Sciatic nerve (tissue), 2 donors: ENCODE data around the gene FBXO48. TPM values are rescaled to one million over a fixed set of nuclear protein-coding genes. Genes with fewer than 3 reads are reported as not detected.
A peak's percentile ranks its signal among the peaks of the same experiment; 100 is the strongest.
"Not testable (repeated sequence)": the region's sequence is repeated elsewhere in the genome, so short reads cannot be mapped to it uniquely, and the experiment has no call there.

Source experiments
- ATAC-seq: fragments of 200-7000 bp; cut with Tn5 transposase; one replicate; pipeline ENCODE4 v1.9.1; 2020; ENCODE audit warnings: mild to moderate bottlenecking, moderate library complexity
- DNase-seq: peaks from one replicate; pipeline ENCODE4 v3.0.0-alpha.2; 2020; ENCODE audit warnings: low spot score
- intact Hi-C: fragments of 100-400 bp; cut with DNase I; formaldehyde crosslinking; loops from one replicate; pipeline ENCODE4 v1.14.2; 2022
- total RNA-seq: library from RNA; stranded (reverse); fragmentation: NEBNext Ultra II Directional; extraction: Animal tissue kit (Norgen Biotek cat#: 25700); gene quantifications from one replicate; pipeline ENCODE4 v1.2.1, GENCODE V29; 2021
- donor health status: DM: no; HTN: no; CAD: no.
- donor health status: DM: no; HTN: no; CAD: no.

The FBXO48 gene, protein sequence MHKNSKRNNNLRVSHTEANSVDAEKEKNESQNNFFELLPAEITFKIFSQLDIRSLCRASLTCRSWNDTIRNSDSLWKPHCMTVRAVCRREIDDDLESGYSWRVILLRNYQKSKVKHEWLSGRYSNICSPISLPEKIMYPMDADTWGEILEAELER
- 2.1 TPM for total RNA-seq

DNA sequence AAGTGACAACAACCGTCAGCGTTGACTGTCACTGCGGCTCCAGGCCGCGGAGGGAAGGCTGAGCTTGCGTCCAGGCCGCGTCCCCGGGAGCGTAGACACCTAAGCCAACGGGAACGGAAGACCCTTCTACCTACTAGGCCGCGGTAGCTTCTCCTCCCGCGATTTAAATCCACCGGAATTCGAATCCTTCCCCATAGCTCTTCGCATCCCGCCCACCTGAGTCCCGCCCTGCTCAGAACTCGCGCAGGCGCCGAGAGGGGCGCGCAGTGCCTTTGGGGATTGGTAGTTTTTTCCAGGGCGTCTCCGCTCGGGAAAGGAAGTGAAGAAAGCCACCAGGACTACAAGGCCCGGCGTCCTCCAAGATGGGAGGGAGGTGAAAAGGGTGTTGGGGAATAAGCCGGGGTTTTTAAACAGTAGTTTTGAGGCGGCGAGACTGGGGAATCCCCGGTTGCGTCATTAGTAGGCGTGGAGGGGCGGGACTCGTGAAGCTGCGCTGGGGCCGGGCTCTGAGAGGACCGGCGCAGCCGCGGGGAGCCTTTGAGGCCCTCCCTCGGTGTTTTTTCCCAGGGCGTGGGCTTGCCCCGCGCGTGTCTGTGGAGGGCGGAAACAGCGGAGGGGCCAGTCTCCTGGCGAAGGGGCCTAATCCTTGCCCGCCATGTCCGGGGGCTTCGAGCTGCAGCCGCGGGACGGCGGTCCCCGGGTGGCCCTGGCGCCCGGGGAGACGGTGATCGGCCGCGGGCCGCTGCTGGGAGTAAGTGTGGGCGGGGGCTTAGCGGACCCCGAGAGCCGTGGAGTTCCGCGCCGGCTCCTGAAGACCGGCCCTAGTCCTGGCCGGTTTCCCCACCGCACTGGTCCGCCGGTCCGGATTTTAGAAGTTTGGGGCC lies at the start of gene FBXO48, which contains the start of gene APLF:
Gene FBXO48 (minus strand): TSS at position 218 of the 884 bp plus-strand sequence. CDS start 2,149 bp downstream, outside the sequence.
Gene APLF (plus strand): TSS at position 509 of the 884 bp plus-strand sequence. CDS start 147 bp downstream, at position 656.
- peak; percentile 99 for DNase-seq
- peak; percentile 99 for ATAC-seq
- intact Hi-C loops, result no loop called here

DNA sequence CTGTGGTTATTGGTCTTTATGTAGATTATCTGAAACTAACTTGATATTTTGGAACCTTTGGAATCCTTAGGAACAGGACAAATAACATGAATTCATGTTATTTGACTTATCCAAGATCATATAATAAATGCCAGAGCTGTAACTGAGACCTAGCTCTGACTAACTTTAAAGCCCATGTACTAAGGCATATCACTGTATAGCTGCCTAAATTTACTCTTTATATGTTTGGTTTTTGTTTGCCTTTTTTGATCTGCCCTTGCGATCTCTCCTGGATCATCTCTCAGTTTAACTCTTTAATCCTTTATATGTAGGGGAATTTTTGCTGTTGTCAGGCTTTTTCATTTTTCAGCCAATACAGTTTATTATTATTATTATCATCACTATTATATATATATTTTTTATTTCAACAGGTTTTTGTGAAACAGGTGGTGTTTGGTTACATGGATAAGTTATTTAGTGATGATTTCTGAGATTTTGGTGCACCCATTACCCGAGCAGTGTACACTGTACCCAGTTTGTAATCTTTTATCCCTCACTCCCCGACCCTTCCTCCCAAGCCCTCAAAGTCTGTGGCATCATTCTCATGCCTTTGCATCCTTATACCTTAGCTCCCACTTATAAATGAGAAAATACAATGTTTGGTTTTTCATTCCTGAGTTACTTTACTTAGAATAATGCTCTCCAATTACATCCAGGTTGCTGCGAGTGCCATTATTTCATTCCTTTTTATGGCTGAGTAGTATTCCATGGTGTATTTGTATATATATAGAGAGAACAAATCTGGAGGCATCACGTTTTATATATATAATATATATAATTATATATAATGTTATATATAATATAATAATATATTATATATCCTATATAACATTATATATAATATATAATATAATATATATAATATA lies 49.2 kb upstream of the FBXO48 start:
- no peak for ATAC-seq
- DNase-seq, result no peak
- intact Hi-C loops, result no loop called here

DNA sequence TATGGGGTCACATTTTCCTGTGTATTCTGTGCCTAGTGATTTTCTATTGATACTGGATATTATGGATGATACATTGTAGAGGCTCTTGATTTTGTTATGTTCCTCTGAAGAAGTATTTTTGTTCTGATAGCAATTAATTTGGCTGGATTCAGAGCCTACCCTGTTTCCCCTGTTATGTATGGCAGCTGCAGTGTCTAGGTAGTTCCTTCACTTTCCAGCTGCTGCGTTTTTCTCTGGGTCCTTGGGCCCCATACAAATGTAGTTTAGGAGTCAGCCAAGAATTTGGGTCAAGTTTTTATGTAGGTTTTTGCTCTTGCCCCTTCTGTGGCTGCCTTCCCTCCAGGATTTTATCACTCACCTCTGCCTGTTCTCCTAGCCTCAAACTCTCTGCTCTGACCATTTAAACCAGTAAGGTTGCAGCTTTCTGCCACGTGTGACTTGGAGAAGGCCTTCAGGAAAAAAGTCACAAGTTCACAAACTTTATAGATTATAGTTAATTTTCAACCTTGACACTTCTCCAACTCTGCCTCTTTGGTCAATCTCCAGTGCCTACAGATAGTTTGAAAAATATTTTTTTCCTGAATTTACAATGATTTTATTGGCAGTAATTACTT lies 47.3 kb upstream of the FBXO48 start:
- DNase-seq, result no peak
- no peak for ATAC-seq
- intact Hi-C loops, result no loop called here

DNA sequence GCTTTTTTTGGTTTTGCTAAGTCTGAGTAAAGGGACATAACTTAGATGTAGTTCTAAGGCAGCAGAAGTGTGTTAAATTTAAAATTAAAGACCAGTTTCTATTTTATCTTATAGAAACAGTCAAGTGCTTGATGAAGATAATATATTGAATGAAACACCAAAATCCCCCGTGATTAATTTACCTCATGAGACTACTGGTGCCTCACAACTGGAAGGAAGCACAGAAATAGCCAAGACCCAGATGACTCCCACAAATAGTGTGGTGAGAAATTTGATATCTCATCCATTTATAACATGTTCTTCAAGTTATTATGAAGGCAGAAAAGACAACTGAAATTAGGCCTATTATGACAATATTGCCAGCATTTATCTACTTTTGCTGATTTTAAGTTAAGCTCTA lies 45.9 kb upstream of the FBXO48 start:
- no peak for ATAC-seq
- intact Hi-C loops, result no loop called here

DNA sequence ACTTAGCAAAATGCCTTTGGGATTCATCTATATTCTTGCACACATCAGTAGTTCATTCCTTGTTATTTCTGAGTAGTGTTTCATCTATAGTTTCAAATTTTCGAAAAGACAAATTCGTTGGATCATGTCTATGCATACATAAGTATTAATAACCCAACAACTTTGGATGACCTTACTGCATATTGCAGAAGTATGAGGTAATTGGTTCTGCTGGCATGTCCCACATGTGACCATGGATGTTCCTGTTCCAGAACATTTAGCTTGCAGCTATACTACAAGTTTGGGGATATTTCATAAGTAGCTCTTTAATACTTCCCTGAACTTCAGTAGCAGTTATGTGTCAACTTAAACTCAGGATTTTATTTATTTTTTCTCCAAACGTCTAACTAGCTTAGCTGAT lies 45.2 kb upstream of the FBXO48 start:
- no peak for ATAC-seq
- no peak for DNase-seq
- intact Hi-C loops, result no loop called here

More for the DNA sequence above, 45.9 kb upstream of the FBXO48 start:
- no peak for DNase-seq

DNA sequence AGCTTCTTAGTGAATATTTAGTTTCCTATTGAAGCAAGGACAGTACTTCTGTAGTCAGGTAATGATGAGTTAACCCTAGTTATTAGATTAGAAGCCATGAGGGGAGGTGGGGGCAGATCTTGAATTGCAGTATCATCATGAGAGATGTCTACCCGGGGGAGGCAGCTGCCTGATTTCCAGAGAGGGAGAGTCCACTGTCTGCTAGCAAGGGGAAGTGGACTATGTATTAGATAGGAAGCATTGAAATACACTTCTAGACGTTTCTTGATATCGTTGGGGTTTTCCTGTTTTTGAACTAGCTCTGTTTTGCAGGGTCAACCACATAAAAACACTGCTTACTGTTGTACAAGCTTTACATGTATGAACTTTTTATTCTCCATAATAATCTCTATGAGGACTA lies 39.1 kb upstream of the FBXO48 start:
- DNase-seq, result no peak
- no peak for ATAC-seq
- intact Hi-C loops, result no loop called here

DNA sequence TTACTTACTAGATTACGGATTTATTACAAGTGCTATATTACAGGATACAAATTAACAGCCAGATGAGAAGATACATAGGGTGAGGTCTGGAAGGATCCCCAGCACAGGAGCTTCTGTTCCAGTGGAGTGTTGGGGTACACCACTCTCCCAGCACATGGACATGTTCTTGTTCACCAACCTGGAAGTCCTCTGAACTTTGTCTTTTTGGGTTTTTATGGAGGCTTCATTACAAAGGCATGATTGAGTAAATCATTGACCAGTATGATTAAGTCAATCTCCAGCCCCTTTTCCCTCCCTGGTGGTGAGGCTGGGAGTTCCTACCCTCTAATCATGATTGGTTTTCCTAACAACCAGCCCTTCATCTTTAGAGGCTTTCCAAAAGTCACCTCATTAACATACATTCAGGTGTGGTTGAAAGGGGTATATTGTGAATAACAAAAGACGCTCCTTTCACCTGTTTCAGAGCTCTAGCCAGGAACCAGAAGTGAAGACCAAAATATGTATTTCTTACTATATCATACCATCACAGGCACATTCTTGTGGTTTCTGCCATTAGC lies 38.6 kb upstream of the FBXO48 start:
- DNase-seq, result no peak
- ATAC-seq, result no peak
- intact Hi-C loops, result no loop called here

DNA sequence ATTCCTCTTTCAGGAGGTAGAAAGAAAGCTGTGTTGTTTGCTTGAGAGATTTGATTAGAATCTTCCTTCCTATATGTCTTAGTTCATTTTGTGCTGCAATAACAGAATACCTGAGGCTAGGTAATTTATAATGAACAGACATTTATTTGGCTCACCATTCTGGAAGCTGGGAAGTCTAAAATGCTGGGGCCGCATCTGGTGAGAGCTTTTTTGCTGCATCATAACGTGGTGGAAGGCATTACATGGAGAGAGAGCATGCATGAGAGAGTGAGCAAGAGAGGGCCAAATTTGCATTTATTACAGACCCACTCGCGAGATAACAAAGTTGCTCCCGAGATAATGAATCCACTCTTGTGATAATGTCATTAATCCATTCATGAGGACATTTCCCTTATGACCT lies 34.7 kb upstream of the FBXO48 start:
- intact Hi-C loops, result no loop called here
- no peak for DNase-seq
- ATAC-seq, result no peak

DNA sequence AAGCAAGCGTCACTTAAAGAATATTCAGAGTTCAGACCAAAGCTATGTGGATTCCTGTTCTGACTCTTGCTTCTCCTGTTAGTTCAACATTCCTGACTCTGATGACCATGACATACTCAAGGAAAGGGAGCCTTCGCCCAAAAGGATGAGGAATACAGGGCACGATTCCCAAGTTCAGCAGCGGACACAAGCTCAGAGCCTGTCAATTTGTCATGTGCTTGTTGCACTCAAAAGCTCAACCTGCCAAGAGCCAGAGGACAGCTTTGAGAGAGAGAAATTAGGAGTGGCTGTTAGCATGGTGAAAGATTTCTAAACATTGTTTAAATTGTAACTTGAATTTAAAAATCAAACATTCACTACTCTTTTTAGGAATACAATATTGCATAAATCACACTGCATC lies 33.6 kb upstream of the FBXO48 start:
- ATAC-seq, result no peak
- DNase-seq, result no peak
- intact Hi-C loops, result no loop called here

DNA sequence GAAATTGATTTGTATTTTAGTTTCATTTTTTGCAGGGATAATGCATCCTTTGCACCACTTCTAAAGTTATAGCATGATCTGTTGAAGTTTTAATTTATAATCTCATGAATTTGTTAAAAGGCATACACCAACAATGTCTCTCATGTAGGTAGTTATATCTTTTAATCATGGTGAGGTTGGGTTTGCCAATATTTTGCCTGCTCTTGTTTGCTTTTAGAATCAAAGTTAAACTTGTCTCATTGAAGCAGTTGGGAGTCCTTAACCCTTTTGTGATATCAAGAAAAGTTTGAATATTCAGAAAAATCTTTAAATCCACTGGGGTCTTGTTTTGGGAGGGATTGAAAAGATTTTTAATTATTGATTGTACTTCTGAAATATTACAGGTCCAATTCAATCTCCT lies 32.0 kb upstream of the FBXO48 start:
- ATAC-seq (no peak), DNase-seq (no peak)
- intact Hi-C loops, result no loop called here

DNA sequence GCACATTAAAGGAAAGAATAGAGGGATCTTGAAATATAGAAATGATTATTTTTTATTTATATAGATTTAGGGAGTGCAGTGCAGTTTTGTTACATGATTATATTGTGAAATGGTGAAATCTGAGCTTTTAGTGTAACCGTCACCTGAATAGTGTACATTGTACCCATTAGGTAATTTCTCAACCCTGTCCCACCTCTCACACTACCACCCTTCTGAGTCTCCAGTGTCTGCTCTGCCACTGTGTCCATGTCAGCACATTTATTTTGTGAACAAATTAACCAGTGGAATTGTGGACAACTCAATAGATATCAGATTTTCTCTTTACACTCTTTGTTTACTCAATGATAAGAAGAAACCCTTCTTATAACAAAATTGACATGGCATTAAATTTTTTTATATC lies 24.5 kb upstream of the FBXO48 start:
- intact Hi-C loops, result no loop called here
- ATAC-seq, result no peak
- no peak for DNase-seq

DNA sequence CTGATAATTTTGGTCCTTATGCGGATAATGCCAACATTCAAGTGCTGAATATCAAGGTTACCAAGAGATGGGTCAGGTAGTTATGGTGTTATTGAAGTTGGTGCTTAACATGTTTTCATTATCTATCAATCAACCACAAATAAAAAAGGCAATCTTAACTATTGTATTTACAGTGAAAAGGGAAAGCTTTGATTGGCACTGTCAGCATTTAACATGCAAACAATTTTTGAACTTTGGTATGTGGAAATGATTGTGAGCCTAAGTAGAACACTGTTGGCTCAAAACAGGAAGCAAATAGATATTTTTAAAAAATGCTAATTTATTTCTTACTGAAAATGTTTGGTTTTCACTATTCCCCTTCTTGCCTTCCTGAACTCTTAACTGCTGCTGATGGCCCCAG lies 22.2 kb upstream of the FBXO48 start:
- intact Hi-C loops, result no loop called here
- no peak for DNase-seq
- ATAC-seq, result no peak

DNA sequence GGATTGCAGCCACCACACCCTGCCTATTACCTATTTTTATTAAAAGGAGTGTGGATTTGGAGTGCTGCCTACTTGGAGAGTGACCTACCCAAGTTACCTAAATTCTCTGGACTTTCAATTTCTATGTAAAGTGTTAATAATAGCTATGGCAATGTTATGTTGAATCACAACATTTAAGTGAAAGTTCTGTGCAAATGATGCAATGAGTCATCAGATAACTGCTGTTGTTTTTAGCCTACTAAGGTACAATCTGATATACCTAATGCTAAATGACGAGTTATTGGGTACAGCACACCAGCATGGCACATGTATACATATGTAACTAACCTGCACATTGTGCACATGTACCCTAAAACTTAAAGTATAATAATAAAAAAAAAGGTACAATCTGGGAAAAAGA lies 21.5 kb upstream of the FBXO48 start:
- ATAC-seq, DNase-seq, intact Hi-C loops: not testable (repeated sequence)

DNA sequence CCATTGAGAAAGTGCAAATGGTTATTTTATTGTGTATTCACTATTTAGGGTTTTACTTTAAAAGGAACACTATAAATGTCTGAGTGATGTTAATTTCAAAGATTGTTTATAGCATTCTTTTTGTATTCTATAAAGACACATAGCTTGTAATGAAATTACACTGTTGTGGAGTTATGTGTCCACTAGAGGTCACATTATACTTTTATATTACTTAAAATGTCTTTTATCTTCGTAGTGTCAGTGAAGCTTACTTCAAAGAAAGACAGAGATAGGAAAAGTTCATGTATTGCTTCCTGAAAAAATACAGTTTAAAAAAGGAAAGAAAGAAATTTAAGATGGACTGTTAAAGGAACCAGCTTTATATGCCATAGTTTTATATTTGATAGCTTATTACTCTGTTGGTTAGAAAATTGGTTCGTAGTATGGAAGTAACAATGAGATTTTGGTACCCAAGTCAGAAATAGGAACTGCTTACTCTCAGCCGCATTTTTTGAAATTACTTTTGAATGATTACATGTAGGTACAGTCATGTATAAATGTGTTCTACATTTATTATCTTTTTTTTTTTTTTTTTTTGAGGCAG lies 20.8 kb upstream of the FBXO48 start:
- intact Hi-C loops, result no loop called here
- DNase-seq (no peak), ATAC-seq (no peak)

DNA sequence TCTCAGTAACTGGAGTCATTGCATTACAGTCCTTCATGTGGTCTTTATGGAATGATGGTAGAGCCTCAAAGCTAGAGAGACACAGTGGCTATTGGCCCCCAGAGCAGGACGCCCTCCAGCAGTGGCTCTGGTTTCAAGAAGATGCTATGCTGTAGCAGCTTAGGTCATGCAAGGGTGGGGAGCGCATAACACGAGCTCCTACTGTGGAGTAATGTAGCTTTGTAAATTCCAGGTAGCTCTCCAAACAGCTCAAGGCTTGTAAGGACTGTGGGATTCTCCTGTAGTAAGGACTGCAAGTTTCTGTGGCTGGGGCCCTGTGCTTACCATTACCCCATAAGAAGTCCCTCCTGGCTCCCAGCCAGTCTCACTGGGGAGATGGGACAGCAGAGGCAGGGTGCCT lies 15.9 kb upstream of the FBXO48 start:
- intact Hi-C loops, result no loop called here
- ATAC-seq, result no peak
- DNase-seq, result no peak

DNA sequence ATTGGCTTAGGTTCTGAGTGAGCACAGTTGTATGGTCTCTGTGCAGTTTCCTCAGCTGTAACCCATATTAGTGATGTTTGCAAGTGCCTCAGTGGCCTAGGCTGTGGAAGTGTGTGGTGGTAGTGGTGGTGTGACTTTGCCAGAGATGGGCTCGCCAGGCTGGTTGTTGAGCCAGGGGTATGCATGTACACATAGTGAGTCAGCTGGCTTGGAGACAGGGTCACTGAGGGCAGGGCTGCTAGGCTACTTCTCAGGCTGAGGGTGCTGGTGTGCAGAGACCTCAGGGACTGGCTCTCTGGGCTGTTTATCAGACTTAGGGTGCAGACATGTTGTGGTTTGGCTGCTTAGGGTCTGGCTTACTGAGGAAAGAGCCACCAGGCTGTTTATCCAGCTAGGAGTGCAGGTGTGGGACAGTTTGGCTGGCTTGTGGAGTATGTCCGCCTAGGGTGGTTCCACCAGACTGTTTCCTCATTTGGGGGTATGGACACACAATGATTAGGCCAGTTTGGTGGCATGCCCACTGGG lies 15.3 kb upstream of the FBXO48 start:
- intact Hi-C loops, result no loop called here

DNA sequence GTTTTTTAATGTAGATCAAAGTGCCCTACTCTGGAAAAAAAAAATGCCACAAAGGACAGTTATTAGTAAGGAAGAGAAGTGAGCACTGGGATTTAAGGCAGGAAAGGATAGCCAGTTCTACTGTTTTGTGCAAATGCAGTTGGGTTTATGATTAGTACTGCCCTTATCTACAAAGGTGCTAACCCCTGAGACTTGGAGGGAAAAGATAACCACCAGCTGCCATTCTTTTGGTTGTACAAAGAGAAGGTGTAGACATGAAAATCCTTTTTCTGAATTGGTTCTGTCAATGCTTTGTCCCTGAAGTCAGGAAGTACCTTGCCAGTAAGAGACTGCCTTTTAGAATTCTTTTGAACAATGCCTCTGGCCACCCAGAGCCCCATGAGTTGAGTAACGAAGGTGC lies 11.6 kb upstream of the FBXO48 start:
- intact Hi-C loops, result no loop called here
- DNase-seq (no peak), ATAC-seq (no peak)

More for the DNA sequence above, 15.3 kb upstream of the FBXO48 start:
- ATAC-seq (no peak), DNase-seq (no peak)

DNA sequence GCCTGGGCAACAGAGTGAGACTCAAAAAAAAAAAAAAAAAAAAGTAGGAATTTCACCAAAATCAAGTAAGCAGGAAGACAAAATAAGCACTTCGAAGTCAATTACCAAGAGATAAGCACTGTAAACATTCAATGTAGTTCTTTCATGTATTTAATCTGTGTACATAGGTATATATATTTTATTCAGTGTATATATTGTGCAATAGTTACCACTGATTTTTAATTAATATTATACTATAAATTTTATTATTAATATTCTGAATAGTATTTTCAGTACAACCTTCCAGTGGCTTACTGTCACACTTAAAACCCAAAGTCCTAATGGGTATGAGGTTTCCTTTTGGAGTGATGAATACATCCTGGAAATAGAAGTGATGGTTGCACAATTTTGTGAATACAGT lies 9.4 kb upstream of the FBXO48 start:
- DNase-seq, result no peak
- intact Hi-C loops, result no loop called here
- no peak for ATAC-seq
